Ovary (tissue), 3 donors: Measurements from ENCODE around the gene WDR53.

Experiments
- EP300 ChIP-seq: sonication (generic); formaldehyde crosslinking; IDR thresholded peaks from one replicate; pipeline ENCODE4 v1.6.1; 2017; ENCODE audit warnings: antibody characterized with exemption
- POLR2A ChIP-seq: fragments of 450-650 bp; IDR thresholded peaks from one replicate; pipeline ENCODE4 v1.6.1; 2017; ENCODE audit warnings: antibody characterized with exemption, mild to moderate bottlenecking, moderate library complexity
- TF ChIP-seq, protein P1 (sequence below), 3 donors: fragments of 450-650 bp in 2 of 3; fragments of 200-600 bp in 1 of 3; IDR thresholded peaks; one replicate each; pipeline versions ENCODE4 v1.5.1 to v1.8.0; 2016 to 2022; ENCODE audit warnings: antibody characterized with exemption in 3 of 3, mild to moderate bottlenecking in 1 of 3
- donor health status: DM: no; HTN: no; CAD: no.

DNA sequence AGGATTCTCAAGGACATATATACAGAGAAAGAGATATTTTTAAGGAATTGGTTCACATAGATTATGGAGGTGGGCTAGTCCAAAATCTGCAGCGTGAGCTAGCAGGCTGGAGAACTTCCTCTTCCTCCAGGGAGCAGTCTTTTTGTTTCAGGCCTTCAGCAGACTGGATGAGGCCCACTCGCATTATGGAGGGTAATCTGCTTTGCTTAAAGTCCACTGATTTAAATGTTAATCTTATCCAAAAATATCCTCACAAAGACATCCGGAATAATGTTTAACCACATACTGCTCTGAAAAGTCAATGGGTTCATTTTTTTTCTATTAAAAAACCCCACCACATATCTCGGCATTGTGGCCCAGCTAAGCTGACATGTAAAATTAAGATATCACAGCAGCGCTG, 48.9 kb upstream of the WDR53 start:
- TF ChIP-seq, protein P1, sequence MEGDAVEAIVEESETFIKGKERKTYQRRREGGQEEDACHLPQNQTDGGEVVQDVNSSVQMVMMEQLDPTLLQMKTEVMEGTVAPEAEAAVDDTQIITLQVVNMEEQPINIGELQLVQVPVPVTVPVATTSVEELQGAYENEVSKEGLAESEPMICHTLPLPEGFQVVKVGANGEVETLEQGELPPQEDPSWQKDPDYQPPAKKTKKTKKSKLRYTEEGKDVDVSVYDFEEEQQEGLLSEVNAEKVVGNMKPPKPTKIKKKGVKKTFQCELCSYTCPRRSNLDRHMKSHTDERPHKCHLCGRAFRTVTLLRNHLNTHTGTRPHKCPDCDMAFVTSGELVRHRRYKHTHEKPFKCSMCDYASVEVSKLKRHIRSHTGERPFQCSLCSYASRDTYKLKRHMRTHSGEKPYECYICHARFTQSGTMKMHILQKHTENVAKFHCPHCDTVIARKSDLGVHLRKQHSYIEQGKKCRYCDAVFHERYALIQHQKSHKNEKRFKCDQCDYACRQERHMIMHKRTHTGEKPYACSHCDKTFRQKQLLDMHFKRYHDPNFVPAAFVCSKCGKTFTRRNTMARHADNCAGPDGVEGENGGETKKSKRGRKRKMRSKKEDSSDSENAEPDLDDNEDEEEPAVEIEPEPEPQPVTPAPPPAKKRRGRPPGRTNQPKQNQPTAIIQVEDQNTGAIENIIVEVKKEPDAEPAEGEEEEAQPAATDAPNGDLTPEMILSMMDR (IDR thresholded peaks at IDR 0.05): no peak
- TF ChIP-seq EP300 (no peak), POLR2A (no peak)
